ENCODE measurements around the gene CDC6. TPM values are rescaled to one million over a fixed set of nuclear protein-coding genes. Genes with fewer than 3 reads are reported as not detected.
A peak's percentile ranks its signal among the peaks of the same experiment; 100 is the strongest.

Gene CDC6
- total and polyA plus RNA-seq, 11 donors, result 0.07 to 9.8 (median 0.69) TPM

DNA sequence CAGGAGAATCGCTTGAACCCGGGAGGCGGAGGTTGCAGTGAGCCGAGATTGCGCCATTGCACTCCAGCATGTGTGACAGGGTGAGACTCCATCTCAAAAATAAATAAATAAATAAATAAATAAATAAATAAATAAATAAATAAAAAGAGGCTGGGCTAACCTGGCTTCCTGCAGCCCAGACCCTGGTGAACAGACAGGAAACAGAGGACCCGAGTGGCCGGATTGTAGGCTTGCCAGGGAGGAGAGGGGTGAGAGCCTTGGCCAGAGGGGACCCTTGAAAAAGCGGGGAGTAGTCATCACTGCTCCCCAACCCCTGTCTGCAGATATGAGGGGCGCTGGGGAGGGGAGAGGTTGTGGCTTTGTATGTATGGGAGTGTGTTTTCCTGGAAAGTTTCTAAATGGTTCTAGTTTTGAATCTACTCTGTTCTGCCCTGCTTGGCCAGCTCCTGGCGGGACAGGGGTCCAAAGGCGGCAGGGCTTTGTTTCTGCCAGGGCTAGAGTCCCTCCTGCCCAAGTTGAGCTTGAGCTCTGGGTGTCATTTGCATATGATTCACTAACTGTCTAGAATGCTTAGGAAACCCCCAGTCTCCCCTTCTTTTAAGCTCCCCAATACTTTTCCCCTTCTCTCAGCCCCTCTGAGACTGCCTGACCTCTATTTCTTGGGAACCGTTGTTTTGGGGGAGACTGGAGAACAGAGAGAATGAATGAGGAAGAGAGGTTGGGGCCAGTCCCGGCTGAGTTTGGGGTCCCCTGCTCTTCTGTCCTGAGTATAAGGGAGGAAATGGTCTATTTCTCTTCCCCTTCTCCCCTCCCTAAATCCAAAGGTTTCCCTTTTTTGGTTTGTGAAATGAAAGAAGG is 37.7 kb downstream of the CDC6 start:
- WGBS, 4 donors, result 81 to 85% (median 82%) methylated on average over 13 of the region's 13 CpGs
- peak in 3 of 5 donors; percentile 13 to 41 (median 18) for DNase-seq
- TF ChIP-seq, protein P1, sequence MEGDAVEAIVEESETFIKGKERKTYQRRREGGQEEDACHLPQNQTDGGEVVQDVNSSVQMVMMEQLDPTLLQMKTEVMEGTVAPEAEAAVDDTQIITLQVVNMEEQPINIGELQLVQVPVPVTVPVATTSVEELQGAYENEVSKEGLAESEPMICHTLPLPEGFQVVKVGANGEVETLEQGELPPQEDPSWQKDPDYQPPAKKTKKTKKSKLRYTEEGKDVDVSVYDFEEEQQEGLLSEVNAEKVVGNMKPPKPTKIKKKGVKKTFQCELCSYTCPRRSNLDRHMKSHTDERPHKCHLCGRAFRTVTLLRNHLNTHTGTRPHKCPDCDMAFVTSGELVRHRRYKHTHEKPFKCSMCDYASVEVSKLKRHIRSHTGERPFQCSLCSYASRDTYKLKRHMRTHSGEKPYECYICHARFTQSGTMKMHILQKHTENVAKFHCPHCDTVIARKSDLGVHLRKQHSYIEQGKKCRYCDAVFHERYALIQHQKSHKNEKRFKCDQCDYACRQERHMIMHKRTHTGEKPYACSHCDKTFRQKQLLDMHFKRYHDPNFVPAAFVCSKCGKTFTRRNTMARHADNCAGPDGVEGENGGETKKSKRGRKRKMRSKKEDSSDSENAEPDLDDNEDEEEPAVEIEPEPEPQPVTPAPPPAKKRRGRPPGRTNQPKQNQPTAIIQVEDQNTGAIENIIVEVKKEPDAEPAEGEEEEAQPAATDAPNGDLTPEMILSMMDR (IDR thresholded peaks at IDR 0.05), result no peak
- no peak for TF ChIP-seq POLR2A (IDR thresholded peaks at IDR 0.05)
- ATAC-seq, result no peak
- Histone ChIP-seq H3K36me3 (no peaks in the 10 kb centered on the region), H3K27ac (peak overlapping the region; percentile 44 to 99 (median 94)), H3K27me3 (no peaks in the 10 kb centered on the region), H3K4me3 (peak overlapping the region in 1 of 12 donors; percentile 29), H3K4me1 (peaks cover 55 to 100% (median 99%) of the 10 kb centered on the region in 12 donors), H3K9me3 (no peaks in the 10 kb centered on the region)
- intact Hi-C loops (cut with DNase I), result no loop called here

DNA sequence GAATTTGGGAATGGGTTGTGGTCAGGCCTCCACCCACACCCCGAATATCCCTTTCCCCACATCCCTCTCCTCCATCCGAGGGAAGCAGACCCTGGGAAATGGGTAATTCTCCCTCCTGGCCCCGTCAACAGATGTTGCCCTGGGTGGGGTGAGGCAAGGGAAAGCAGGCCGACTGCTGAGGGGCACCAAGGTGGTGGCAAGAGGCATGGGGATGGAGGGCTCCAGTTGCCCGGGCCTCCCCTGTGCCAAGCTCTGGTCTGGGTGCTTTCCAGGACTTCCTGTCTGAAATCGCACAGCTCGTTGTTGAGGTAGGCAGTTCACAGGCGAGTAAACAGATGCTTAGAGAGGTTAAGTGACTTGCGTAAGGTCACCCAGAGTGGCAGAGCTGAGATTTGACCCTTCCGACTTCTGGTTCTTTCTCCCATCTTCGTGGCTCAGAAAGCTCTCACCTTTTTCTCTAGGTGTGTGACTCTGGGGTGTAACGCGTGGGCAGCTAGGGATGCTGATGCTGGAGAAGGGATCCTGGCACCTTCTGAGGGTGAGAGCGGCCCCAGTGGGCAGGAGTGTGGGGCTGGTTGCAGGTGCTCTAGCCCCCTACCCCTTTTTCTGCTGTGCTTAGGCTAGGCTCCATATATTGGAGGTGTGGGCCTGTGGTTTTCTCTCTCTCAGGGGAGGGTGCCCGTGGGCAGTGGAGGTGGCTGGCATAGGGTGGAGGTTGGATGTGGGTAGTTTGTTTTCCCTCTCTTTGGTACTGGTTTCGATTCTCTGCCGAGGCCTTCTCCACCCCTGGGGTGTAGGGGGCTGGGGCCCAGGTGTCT is 38.5 kb downstream of the CDC6 start:
- Histone ChIP-seq H3K9me3 (no peaks in the 10 kb centered on the region), H3K4me3 (peak overlapping the region in 2 of 12 donors; percentile 1 to 29), H3K4me1 (peaks cover 63 to 100% (median 99%) of the 10 kb centered on the region in 12 donors), H3K27me3 (no peaks in the 10 kb centered on the region), H3K27ac (peak overlapping the region; percentile 27 to 99 (median 92)), H3K36me3 (peaks cover 0 to 6% (median 0%) of the 10 kb centered on the region in 9 donors)
- ATAC-seq (no peak), DNase-seq (peak in 3 of 5 donors; percentile 25 to 29 (median 28))
- WGBS, 4 donors, result 60 to 64% (median 62%) methylated on average over 17 of the region's 17 CpGs
- no peak for TF ChIP-seq POLR2A (IDR thresholded peaks at IDR 0.05)
- TF ChIP-seq, protein P1 (IDR thresholded peaks at IDR 0.05), result no peak
- intact Hi-C loops (cut with DNase I), result no loop called here

DNA sequence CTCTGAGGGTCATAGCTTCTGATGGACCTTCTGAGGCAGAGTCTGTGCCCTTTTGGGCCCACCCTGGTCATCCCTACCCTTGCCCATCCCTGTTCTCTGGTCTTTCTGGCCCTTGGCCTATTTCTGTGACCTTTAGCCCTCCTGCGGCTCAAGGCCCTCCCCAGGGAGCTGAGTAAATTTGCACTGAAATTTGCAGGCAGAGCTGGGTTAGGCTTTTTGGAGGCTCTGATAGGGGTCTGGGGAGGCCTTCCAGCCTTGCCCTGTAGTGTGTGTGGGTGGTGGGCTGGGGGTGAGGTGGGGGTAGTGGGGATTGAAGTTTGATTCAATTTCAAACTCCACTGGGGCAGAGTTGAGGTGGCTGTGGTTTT is 39.1 kb downstream of the CDC6 start:
- Histone ChIP-seq H3K27me3 (no peaks in the 10 kb centered on the region), H3K36me3 (peaks cover 0 to 11% (median 0%) of the 10 kb centered on the region in 9 donors), H3K4me1 (peaks cover 64 to 100% (median 99%) of the 10 kb centered on the region in 12 donors), H3K4me3 (peak overlapping the region in 2 of 12 donors; percentile 1 to 29), H3K9me3 (no peaks in the 10 kb centered on the region), H3K27ac (peak overlapping the region; percentile 27 to 99 (median 92))
- 40 to 70% (median 53%) methylated on average over 1 of the region's 1 CpG for WGBS, 4 donors
- intact Hi-C loops (cut with DNase I), result no loop called here
- ATAC-seq (no peak), DNase-seq (peak in 3 of 5 donors; percentile 23 to 54 (median 28))
- TF ChIP-seq, protein P1 (IDR thresholded peaks at IDR 0.05), result no peak
- TF ChIP-seq POLR2A (IDR thresholded peaks at IDR 0.05), result no peak

Measured in heart left ventricle (tissue), 16 donors.